H1 (cell line): ENCODE results near the gene DOK7. TPM values are rescaled to one million over a fixed set of nuclear protein-coding genes. Genes with fewer than 3 reads are reported as not detected.

Experiments used
- ASH2L ChIP-seq: fragments of 200-600, 300-600 bp; sonication (generic); IDR thresholded peaks from one replicate; pipeline ENCODE4 v1.7.1; 2017; ENCODE audit warnings: low read length
- CHD7 ChIP-seq: fragments of 300-600 bp; sonication (generic); IDR thresholded peaks from 2 replicates; pipeline ENCODE4 v1.7.1; 2012; ENCODE audit warnings: low read length, moderate library complexity, mild to moderate bottlenecking, inconsistent platforms; ENCODE audit not compliant: insufficient replicate concordance
- EGR1 ChIP-seq: IDR thresholded peaks from 2 replicates; pipeline ENCODE4 v1.6.1; 2011; ENCODE audit warnings: low read depth, low read length, borderline replicate concordance
- PHF8 ChIP-seq: fragments of 200-600 bp; sonication (generic); conservative IDR thresholded peaks from 2 replicates; pipeline ENCODE4 v1.7.1; 2012; ENCODE audit warnings: low read depth, mild to moderate bottlenecking, inconsistent platforms, low read length, moderate library complexity
- RNF2 ChIP-seq: fragments of 200-900, 300-1000 bp; sonication (generic); IDR thresholded peaks from 2 replicates; pipeline ENCODE4 v1.7.1; 2016; ENCODE audit warnings: borderline replicate concordance, low read depth, mild to moderate bottlenecking, antibody characterized with exemption, low read length; ENCODE audit not compliant: poor library complexity, severe bottlenecking; ENCODE audit errors: missing control alignments
- TEAD4 ChIP-seq: IDR thresholded peaks from 2 replicates; pipeline ENCODE4 v1.6.1; 2012; ENCODE audit warnings: low read depth, low read length, inconsistent platforms, mixed read lengths
- polyA plus RNA-seq, 7 experiments: library from polyadenylated mRNA; depleted of rRNA in 3 of 7; stranded (reverse) in 5 of 7; unstranded in 2 of 7; fragments of >200 nt in 5 of 7; fragments of 200-250 nt in 2 of 7; gene quantifications; 1 replicate in 5 of 7; 2 replicates in 1 of 7; 4 replicates in 1 of 7; pipeline versions ENCODE4 v1.2.1 to v1.2.3, GENCODE V29; 2011 to 2013; ENCODE audit warnings: missing spikeins in 2 of 7, mixed read lengths in 2 of 7
- total RNA-seq: library from RNA; stranded (reverse); fragmentation: NEBNext Ultra II Directional; extraction: Animal tissue kit (Norgen Biotek cat#: 25700); gene quantifications from 2 replicates; pipeline ENCODE4 v1.2.1, GENCODE V29; 2021

Gene DOK7
- total and polyA plus RNA-seq, 2 of the 8 experiments (the other 6 are each of a cell fraction or from before 2014, with no cell fraction given), result 0.32 TPM; not detected in 1

DNA sequence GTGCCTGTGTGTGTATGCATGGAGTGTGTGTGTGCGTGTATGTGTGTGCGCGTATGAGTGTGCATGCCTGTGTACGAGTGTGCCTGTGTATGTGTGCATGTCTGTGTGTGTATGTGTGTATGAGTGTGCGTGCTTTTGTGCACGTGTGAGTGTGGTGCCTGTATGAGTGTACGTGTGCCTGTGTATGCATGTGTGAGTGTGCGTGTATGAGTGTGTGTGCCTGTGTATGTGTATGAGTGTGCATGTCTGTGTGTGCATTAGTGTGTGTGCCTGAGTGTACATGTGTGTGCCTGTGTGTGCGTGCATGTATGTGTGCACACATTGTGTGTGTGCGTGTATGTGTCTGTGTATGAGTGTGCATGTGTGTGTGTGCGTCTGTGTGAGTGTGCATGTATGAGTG, 5.7 kb downstream of the DOK7 start (continued):
- no peak for TF ChIP-seq CHD7
- TF ChIP-seq EGR1, result no peak
- no peak for TF ChIP-seq PHF8
- no peak for TF ChIP-seq RNF2
- TF ChIP-seq TEAD4, result no peak
- TF ChIP-seq ASH2L, result no peak
- TF ChIP-seq, all 59 proteins: peak for 0
